NCI-H1105 treated with DMSO at 0.1 percent for 48 hours (cell line): Measurements from ENCODE around the gene TACC2.

Source experiments
- DNase-seq: peaks from one replicate; lab custom pipeline; 2025; lab: John Stamatoyannopoulos, UW

Gene TACC2

DNA sequence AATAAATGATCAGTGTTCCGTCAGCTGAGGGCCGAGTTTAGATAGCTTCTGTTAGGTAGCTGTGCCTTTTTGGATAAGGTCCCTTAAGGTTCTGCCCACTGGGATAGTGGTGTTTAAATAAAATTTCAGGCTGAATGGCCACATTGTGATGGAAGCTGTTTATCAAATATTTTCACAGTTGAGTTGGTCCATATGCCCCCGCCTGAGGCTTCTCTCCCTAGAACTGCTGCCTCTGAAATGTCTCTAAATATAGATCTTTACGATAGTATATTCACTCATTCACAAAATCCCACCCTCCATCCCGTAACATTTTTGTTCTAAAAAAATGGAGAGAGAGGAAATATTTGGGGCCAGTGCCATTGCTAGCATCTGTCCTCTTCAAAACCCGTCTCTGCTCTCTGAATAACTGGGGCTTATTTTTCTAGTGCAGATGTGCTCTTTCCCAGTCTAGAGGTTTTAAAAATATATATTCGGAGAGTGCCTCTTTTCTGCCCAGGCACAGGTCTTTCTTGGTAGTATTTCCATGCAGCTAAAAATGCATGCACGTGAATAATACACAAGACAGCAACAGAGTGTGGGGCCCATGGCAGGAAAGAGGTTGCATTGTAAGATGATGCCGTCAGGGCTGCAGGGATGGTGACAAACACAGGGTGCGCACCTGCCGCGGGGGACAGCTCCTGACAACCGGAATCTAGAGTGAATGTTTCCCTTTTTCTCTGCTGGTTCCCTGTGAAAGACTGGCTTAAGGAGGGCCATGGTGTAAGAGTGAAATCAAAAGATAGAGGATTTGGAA is 176.7 kb downstream of the TACC2 start:
- no peak for DNase-seq

DNA sequence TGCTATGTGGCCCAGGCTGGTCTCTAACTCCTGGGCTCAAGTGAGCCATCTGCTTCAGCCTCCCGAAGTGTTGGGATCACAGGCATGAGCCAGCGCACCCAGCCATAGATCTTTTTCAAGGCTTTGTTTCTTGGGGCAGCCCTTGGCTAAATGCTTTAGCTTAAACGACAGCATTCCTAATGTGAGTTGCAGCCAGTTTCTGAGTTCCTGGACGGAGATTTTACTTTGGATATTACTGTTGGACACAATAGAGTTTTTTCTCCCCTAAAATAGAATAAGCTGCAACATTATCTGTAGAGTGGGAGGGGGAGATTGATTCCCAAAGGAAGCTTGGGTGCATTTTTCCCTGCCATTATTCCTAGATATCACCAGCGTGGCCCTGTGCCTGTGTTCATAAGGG is 179.1 kb downstream of the TACC2 start:
- DNase-seq, result no peak

DNA sequence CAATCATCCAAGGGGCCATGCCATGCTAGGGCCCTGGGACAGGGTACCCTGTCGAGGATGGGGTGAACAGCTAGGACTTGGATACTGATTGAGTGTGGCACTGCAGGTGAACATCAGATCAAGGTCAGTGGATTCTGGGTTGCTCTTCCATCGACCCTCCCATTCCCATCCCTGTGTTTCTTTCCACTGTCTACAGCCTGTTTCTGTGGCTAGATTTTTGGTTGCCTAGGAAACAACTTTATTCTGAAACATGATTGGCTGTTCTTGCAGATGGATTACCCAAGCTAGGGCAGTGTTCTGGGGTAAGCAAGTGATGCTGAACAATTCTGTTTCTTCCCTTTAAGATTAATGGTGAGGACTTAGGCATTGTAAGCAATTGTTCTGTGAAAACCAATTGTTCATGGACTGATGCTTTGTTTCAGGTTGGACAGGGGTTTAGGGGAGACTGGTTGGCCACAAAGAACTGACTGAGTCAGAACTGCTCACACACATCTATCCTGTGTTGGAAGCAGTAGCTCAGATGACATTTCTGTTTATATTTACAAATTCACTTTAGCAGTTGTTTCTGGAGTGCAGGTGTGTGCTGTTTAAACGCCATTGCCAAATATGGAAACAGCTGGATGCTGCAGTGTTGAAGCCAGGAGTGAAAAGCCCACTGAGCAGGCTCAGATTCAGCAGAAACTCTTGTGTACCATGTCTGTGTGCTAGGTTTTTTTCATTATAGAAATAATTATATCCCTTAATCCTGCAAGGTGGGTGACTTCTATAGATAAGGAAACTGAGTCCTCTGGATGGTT is 179.8 kb downstream of the TACC2 start:
- DNase-seq, result no peak

DNA sequence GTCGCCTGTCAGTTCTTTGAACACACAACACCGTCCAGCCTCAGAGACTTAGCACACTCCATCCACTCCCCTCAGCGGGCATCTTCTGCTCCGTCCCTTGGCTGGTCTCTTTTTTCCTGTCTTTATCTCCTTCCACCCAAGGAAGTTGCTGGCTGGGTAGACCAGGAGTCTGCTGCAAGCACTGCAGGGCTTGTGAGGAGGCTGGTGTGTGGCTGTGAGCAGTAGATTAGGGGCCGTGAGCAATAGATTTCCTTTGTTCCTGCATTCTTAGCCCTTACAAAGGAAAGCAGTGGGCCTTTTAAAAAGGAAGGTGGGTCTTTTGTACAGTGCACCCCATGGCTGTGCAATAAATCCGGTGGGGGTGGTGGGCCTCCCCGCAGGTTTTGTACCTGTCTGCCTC is 181.8 kb downstream of the TACC2 start:
- DNase-seq, result no peak

DNA sequence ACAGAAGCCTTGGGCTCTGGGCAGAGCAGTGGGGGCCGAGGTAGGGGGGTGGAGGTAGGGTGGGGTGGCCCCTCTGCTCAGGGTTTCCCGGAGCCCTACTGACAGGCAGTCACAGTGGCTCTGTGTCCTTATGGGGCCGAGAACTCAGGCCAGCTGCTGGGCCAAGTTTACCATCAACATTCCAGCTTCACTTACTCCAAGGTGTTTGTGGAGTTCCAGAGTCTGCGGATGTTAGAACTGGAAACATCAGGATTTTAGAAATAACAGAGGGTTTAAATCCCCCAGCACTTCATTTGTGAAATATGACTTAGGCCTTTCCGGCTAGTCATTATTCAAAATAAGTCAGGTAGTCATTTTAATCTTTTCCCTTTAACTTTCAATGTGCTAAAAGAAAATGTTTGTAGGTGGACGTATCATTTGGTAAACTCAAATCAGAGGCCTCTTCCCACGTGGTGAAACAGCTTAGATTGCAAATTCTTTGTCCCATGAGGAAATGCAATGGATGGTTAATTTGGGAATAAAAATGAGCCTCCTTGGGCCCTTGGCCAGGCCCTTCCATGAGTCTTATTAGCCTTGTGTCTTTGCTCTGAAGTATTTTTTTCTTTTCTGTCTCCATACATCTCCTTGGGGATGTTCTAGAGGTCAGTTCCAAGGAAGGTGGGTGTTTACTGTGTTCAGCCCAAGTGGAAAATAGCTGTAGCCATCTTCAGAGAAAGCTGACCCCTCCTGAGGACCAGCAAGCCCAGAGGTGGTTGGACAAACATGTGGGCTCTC is 182.5 kb downstream of the TACC2 start:
- no peak for DNase-seq

DNA sequence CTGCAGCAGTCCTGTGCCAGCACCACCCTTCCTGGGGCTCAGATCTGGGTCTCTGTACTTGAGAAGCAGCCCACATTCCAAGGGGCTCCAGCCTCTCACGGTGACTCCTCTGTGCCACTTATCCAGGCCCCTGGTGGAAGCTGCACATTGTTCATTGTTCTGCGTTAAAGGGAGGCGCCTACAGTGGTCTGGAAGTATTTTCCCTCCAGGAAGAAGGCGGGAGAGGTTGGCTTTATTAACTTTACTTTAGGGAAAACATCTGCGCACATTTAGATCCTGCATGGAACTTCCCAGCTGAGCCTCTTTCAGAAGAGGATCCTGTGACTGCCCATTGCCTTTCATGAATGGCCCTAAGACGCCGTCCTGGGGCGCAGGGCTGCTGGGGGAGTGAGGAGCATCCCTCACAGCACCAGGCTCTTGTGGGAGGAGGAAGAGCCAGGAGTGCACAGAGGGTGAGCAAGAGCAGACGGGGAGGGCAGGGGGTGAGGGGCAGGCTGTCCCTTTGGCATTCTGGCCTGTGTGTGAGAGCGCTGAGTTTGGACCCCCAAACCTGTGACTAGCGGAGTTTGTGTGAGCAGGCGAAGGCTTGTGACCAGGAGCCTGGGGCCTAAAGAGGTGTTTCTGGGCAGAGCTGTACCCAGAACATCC is 183.5 kb downstream of the TACC2 start:
- no peak for DNase-seq

DNA sequence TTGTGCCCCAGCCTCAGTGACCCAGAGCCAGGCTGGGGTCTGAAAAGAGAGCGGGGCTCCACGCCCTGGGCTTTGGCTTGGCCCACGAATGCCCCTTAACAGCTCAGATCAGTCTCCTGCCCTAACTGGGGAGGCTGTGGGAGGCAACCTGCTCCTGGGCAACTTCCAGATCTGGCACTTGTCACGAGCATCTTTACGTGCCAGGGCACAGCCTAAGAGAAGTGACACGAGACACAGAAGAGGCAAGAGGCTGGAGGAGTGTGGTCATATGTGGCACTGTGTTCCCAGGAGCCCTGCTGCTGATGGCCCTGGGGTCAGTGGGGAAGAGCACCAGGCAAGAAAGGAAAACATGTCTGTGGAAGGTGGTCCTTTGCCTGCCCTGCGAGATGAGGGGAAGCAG is 184.4 kb downstream of the TACC2 start:
- no peak for DNase-seq

DNA sequence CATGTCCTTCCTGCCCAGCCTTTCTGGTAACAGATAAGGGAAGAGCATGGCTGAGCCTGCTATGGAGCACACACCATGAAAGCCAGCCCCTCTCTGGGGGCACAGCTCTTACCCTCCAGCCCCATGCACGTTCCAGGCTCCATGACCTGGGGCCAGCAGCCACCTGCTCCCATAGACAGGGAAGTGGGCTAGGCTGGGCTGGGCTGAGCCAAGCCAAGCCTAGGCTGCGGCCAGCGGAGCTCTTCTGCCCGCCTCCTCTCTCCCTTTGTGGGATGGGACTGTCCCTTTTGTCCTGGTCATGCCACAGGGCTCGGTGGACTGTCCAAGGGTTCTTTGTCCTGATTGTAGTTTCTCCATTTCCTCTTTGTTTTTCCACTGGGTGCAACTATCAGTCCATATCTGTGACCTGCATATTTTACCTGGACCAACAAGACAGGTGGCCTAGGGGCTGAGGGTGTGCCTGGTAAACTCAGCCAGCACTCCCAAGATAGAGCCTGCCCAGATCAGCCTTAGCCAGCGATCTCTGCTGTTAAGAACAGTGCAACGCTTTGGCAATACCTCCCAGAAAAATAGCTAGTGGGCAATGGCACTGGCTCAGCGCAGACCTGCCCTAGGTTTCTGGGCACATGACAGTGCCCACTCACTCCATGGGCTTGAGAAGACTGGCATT is 184.9 kb downstream of the TACC2 start:
- DNase-seq, result no peak

DNA sequence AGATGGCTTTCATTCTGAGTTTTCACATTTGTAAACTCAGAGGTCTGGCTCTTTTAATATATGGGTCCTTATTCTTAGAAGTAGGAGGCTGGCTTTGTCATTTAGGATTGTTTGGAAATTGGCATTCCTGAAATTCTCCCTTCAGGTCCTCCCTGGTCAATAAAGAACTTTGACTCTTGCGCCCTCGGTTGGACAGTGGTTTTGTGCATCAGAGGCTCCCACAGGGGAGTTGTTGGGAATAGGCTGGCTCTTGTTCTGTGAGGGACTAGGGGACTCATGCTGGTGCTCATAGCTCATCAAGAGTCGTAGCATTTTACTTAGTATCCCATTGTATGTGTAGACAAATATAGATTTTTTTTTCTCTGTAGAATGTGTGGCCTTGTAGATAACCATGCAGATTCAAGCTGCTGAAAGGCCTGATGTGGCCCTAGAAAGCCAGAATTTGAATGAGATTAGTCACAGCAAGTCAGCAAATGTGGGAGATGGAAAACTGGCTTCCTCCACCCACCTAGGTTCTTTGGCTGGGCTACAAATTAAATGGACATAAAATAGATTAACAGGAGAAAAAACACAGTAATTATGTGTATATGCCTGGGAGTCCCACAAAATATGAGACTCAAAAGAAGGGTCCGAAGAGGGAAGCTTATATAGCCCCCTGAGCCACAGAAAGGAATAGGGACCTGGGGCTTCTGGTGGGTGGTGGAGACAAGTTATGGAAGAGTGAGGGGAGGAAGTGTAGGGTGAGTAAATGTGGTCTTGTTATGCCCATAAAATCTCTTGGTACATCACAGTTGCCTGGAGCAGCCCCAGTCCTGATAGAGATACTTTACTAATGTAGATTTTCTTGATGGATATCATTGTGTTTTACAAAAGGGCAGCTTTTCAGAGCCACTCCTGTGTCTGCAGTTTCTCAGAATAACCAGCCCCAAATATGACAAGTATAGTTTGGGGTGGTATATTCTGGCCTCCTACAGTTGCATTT is 187.6 kb downstream of the TACC2 start:
- DNase-seq, result no peak

DNA sequence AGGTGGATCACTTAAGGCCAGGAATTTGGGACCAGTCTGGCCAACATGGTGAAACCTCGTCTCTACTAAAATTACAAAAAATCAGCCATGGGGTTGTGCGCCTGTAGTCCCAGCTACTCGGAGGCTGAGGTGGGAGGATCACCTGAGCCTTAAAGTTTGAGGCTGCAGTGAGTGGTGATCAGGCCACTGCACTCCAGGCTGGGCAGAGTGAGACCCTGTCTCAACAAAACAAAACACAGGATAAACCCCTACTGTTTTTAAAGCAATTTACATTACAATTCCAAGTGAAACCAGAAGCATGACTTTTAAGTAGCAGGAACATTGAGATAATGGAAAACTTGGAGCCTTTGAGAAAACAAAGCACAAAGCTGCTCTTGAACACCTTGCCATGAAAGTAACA is 189.7 kb downstream of the TACC2 start:
- no peak for DNase-seq

DNA sequence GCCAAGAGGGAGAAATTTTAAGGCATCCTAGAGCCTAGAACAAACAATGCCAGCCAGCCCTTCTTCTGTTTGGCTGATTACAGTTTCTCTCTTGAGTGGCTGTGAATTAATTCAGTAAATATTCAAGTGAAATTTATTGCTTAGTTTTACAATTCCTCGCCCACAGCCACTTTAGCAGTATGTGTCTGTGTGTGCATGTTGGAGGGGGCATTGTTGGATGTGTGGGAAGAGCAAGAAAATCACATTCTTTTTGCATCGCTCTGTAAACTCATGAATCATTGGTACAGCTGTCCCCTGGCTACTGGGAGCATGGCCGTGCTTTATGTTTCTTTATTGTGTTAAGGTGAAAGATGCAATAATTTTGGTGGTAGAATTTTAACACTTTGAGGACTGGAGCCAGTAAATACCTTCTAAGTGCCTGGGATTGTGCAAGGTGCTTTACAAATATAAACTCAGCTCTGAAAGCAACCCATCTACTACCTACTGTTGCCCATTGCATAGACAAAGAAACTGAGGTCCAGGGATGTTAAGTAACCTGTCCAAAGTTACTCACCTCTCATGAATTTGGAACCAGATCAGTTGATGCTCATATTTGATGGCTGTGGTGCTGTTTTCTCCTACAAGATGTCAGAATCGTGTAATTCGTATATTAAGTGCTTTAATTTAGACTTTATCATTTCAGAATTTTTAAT is 192.2 kb downstream of the TACC2 start:
- no peak for DNase-seq

DNA sequence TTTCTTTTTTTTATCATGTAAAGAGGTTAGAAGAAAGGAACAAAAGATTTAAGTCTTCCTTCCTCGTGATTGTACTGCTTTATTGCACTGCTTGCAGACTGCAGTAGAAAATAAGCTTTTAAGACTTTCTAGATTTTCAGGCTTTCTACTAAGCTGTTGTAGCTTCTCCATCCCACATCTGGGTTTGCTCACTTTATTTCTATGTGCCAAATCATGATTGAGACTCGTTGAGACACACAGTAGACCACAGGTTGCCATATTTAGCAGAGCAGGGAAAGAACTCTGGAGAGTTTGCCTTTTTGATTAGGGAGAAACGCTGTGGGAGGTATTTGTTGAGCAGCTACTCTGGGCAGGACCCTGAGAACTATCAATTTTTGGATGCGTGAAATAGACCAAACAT is 192.9 kb downstream of the TACC2 start:
- no peak for DNase-seq

DNA sequence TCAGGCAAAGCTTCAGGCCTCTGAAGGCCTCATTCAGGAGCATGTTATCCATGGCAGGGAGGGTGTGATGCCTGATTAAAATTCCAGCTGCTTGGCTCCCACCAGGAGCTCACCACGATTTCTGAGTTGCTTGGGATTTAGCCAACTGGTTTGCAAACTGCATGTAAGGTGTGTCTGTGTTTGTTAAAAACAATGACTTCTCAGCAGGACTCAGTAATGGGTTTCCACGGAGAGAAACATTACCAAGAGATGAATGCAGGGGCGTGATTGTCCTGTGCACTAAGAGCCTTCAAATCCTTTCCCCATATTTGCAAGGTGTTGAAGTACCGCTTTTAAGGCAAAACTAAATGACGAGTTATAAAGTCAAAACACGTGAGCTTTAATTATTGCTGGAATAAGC is 193.3 kb downstream of the TACC2 start:
- no peak for DNase-seq

DNA sequence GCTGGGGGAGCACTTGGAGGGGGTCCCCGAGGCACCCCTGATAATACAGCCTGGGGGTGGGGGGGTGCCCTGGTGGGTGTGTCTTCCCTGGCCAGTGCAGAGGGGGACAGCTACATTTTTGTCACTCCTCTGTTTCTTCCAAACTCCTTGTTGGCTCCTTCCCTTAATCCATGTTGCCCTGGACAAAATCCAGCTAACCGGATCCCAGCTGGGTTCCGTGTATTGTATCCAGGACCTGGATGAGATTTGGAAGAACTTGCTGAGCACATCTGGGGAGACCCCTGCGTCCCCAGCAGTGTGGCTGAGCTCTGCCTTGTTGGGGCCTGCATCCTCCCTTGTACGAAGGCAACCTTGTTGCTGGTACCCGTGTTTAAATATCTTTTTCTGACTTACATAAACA is 195.3 kb downstream of the TACC2 start:
- DNase-seq, result no peak

DNA sequence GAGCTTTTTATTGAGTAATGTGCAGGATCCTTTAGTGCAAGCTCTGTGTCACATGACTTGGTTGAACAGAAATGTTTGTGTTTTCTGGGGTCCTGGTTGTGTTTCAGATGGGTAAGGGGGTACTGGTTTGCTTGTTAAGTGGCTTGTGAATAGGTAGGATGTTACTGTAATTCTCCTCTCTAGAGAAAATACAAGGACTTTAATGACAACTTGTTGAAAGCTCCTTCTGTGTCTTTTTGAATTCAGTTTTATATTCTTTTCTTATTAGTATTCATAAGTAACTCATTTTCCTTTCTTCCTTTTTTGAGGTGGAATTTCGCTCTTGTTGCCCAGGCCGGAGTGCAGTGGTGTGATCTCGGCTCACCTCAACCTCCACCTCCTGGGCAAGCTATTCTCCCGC is 196.7 kb downstream of the TACC2 start:
- no peak for DNase-seq

DNA sequence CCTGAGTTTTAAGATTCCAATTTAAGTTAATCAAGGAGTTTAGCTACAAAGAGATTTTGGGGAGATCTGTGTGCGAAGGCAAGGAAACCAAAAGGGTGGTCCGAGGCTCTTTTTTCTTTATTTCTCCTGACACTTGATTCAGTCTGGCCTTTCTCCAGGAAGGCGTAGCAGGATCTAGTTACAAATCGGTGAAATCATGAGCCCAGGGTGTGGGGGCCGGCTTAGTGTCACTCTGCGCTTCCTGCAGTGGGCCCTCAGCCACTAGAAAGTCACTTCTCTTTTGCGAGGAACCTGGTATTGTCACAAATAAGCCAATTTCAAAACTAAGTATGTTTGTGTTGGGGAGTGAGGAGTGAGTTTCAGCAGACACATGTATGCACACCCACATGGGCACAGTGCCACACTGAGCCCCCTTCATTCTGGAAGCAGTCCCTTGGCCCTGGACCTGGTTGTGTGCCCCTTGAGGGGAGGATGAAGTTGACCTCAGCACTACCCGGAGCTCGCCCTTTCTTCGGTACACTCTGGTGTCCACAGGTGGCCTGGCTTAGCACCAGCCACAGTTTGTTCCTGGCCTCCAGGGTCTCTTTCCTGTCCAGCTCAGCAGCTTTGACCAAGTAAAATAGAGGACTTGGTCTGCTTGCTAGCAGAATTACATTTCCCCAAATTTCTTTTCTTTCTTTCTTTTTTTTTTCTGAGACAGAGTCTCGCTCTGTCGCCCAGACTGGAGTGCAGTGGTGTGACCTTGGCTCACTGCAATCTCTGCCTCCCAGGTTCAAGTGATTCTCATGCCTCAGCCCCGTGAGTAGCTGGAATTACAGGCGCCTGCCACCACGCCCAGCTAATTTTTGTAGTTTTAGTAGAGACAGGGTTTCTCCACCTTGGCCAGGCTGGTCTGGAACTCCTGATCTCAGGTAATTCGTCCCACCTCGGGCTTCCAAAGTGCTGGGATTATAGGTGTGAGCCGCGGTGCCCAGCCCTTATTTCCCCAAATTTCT is 198.2 kb downstream of the TACC2 start:
- no peak for DNase-seq

DNA sequence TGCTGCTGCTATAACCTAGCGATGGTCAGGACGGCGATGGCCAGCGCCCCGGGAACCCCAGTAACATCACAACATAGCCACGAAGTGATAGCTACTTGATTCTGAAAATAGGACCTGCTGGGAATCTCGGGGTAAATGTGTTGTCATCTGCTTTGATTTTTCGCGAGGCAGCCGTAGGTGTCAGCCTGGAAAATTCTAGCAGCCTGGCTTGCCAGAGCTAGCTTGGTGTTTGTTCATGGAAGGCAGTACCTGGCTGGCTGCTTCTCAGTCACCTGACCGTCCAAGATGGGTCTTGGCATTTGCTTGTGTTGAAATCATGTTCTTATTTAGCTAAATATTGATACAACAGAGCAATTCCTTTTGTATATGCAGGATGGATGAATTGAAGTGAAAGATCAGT is 199.7 kb downstream of the TACC2 start:
- DNase-seq, result no peak

DNA sequence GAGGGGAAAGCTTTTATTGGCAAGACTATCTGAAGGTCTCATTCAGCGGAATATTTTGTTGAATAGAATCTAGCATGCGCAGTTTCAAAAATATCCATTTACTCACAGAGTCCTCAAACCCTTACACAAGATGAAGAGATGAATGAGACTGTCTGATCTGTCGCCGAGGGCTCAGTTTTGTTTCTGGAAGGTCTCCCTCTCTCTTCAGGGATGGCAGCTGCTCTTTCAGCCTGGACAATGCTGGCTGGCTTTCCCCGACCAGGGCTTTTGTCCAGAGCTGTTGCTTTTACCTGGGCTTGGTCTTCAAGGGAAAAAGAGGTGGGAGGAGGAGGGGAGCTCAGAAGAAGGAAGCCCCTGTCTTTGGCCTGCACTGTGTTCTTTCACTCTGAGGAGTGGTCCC is 200.2 kb downstream of the TACC2 start:
- no peak for DNase-seq
